Natural killer cell (primary cell): ENCODE data around the gene NONO. TPM values are rescaled to one million over a fixed set of nuclear protein-coding genes. Genes with fewer than 3 reads are reported as not detected.
"Not testable (repeated sequence)": the region's sequence is repeated elsewhere in the genome, so short reads cannot be mapped to it uniquely, and the experiment has no call there.

Experiments
- ATAC-seq, 3 donors: fragments of 150-1000 bp in 2 of 3; fragments of 200-7000 bp in 1 of 3; cut with Tn5 transposase; 1 replicate in 1 of 3; 2 replicates in 2 of 3; pipeline ENCODE4 v1.10.0; 2021; ENCODE audit warnings: mild to moderate bottlenecking in 2 of 3, moderate library complexity in 2 of 3
- DNase-seq, 2 donors: peaks; one replicate each; pipeline versions ENCODE4 v3.0.0 to v3.0.0-alpha.2; 2013 to 2021; ENCODE audit warnings: mixed read lengths in 1 of 2
- H3K27ac ChIP-seq: one replicate; pipeline ENCODE4 v1.5.1; 2013; ENCODE audit warnings: mild to moderate bottlenecking, low read length
- H3K27me3 ChIP-seq: one replicate; pipeline ENCODE4 v1.6.1; 2013; ENCODE audit warnings: low read length; ENCODE audit not compliant: control insufficient read depth, insufficient read depth
- H3K36me3 ChIP-seq: one replicate; pipeline ENCODE4 v1.6.1; 2013; ENCODE audit warnings: low read length; ENCODE audit not compliant: control insufficient read depth, insufficient read depth
- H3K4me1 ChIP-seq: one replicate; pipeline ENCODE4 v1.6.1; 2013; ENCODE audit warnings: low read length; ENCODE audit not compliant: control insufficient read depth, insufficient read depth
- H3K4me3 ChIP-seq: one replicate; pipeline ENCODE4 v1.5.1; 2013; ENCODE audit warnings: low read length
- H3K9me3 ChIP-seq: one replicate; pipeline ENCODE4 v1.6.1; 2013; ENCODE audit warnings: low read length; ENCODE audit not compliant: control insufficient read depth, insufficient read depth
- H3K27ac Mint-ChIP-seq, 2 donors: one replicate each; pipeline ENCODE4 v1.8.0; 2022; ENCODE audit warnings: mild to moderate bottlenecking in 2 of 2, mixed read lengths in 2 of 2, moderate library complexity in 1 of 2
- H3K27me3 Mint-ChIP-seq, 2 donors: one replicate each; pipeline ENCODE4 v1.8.0; 2022; ENCODE audit warnings: low read depth in 2 of 2, mixed read lengths in 2 of 2
- H3K36me3 Mint-ChIP-seq: one replicate; pipeline ENCODE4 v1.8.0; 2022; ENCODE audit warnings: mixed read lengths
- H3K4me1 Mint-ChIP-seq, 2 donors: one replicate each; pipeline ENCODE4 v1.8.0; 2022; ENCODE audit warnings: mixed read lengths in 2 of 2
- H3K4me3 Mint-ChIP-seq: one replicate; pipeline ENCODE4 v1.8.0; 2022; ENCODE audit warnings: mild to moderate bottlenecking, moderate library complexity, mixed read lengths
- H3K9me3 Mint-ChIP-seq, 2 donors: one replicate each; pipeline ENCODE4 v1.8.0; 2022; ENCODE audit warnings: mixed read lengths in 2 of 2
- WGBS: methylation state at CpG from one replicate; pipeline ENCODE4 v1.1.7; 2013; ENCODE audit warnings: missing lambda C conversion rate; ENCODE audit not compliant: insufficient coverage; 5-methylcytosine and 5-hydroxymethylcytosine counted together
- intact Hi-C: fragments of 100-400 bp; cut with micrococcal nuclease; formaldehyde crosslinking; loops from one replicate; pipeline ENCODE4 v1.14.2; 2022
- total RNA-seq, 4 donors: library from RNA; stranded (reverse); fragments of 120-200 nt in 1 of 4; gene quantifications; one replicate each; pipeline versions ENCODE4 v1.2.3 to v1.2.4, GENCODE V29; 2013 to 2022
- TF ChIP-seq, protein P1 (sequence below): fragments of 200-600 bp; IDR thresholded peaks from one replicate; pipeline ENCODE4 v1.8.0; 2022; ENCODE audit warnings: antibody characterized with exemption

Gene NONO
- total RNA-seq, 3 donors from 2014 or later (not counting 1 experiment from before 2014, with no cell fraction given): 370 to 454 (median 439) TPM

DNA sequence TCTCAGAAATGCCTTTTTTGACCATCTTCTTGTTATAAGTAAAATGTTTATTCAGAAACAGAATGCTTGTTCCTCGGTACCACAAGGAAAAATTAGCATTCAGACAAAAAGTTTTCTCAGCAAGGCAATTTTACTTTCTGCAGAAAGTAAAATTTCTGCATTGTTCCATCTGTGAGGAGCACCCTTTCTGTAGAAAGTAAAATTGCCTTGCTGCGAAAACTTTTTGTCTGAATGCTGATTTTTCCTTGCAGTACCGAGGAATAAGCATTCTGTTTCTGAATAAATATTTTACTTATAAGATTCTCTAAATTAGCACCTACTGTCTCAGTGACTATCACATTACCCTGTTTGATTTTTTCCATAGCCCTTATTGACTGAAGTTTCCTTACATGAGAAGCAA, 43.0 kb downstream of the NONO start:
- Histone ChIP-seq H3K9me3 (peaks cover 5% of the 10 kb centered on the region), H3K4me3 (no peak overlapping the region), H3K27ac (no peak overlapping the region), H3K27me3 (no peaks in the 10 kb centered on the region), H3K4me1 (no peaks in the 10 kb centered on the region), H3K36me3 (no peaks in the 10 kb centered on the region)
- Mint-ChIP-seq H3K4me1 (no peaks in the 10 kb centered on the region), H3K4me3 (no peak overlapping the region), H3K27ac (no peak overlapping the region), H3K27me3 (no peaks in the 10 kb centered on the region), H3K9me3 (no peaks in the 10 kb centered on the region), H3K36me3 (peaks cover 7% of the 10 kb centered on the region)
- DNase-seq: no peak
- 100% methylated on average over 1 of the region's 3 CpGs for WGBS
- intact Hi-C loops: no loop called here
- TF ChIP-seq, protein P1, sequence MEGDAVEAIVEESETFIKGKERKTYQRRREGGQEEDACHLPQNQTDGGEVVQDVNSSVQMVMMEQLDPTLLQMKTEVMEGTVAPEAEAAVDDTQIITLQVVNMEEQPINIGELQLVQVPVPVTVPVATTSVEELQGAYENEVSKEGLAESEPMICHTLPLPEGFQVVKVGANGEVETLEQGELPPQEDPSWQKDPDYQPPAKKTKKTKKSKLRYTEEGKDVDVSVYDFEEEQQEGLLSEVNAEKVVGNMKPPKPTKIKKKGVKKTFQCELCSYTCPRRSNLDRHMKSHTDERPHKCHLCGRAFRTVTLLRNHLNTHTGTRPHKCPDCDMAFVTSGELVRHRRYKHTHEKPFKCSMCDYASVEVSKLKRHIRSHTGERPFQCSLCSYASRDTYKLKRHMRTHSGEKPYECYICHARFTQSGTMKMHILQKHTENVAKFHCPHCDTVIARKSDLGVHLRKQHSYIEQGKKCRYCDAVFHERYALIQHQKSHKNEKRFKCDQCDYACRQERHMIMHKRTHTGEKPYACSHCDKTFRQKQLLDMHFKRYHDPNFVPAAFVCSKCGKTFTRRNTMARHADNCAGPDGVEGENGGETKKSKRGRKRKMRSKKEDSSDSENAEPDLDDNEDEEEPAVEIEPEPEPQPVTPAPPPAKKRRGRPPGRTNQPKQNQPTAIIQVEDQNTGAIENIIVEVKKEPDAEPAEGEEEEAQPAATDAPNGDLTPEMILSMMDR: no peak
- no peak for ATAC-seq

DNA sequence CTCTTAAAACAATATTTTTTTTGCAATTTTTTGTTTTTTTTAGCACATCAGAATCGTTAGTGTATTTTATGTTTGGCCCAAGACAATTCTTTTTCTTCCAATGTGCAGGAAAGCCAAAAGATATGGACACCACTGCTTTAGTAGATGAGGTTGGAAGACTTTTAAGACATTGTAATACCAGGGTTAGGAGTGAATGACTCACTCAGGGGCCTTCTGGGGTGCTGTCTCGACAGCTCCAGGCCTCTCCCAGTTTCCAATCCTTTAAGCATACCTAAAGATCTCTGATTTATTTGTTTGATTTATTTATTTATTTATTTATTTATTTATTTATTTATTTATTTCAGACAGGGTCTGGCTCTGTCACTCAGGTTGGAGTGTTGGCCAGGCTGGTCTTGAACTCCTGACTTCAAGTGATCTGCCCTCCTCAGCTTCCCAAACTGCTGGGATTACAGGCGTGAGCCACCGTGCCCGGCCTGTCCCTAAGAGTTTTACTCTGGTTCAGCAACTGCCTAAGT, 65.8 kb downstream of the NONO start:
- H3K27me3 Mint-ChIP-seq, H3K4me1 ChIP-seq, H3K36me3 ChIP-seq, H3K36me3 Mint-ChIP-seq, H3K4me1 Mint-ChIP-seq, H3K4me3 ChIP-seq, H3K27ac Mint-ChIP-seq, intact Hi-C loops, H3K4me3 Mint-ChIP-seq, H3K9me3 ChIP-seq, ATAC-seq, H3K27ac ChIP-seq, H3K9me3 Mint-ChIP-seq, DNase-seq, H3K27me3 ChIP-seq: not testable (repeated sequence)
- WGBS: no CpG with 5 or more reads among the region's 5 CpGs

DNA sequence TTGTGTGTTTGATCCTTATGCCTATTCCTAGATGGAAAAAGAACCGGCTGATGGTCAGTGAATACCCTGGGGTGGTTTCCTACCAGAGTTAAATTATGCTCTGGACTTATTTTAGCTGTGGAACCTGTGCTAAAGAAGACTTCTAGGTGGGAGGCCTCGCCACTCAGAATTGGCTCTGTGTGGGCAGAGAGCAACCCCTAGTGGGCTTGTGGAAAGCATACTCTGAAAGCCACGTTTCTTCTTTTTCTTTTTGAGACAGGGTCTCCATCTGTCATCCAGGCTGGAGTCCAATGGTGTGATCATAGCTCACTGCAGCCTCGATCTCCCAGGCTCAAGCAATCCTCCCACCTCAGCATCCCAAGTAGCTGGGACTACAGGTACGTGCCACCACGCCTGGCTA, 66.4 kb downstream of the NONO start:
- H3K27ac Mint-ChIP-seq, H3K9me3 ChIP-seq, H3K4me1 Mint-ChIP-seq, H3K4me1 ChIP-seq, H3K36me3 Mint-ChIP-seq, H3K4me3 ChIP-seq, H3K36me3 ChIP-seq, H3K4me3 Mint-ChIP-seq, H3K9me3 Mint-ChIP-seq, ATAC-seq, DNase-seq, H3K27ac ChIP-seq, intact Hi-C loops, H3K27me3 Mint-ChIP-seq, H3K27me3 ChIP-seq: not testable (repeated sequence)
- no CpG with 5 or more reads among the region's 6 CpGs for WGBS

Other genes with a start within 250 kb of the NONO start
- gene SNX12, start 215.3 kb upstream of the NONO start, total RNA-seq: 10 to 100 TPM; 36.0 to 40.1 (median 38.6) TPM
- 10 to 100 TPM; 47.3 to 57.2 (median 51.2) TPM for gene FOXO4, start 187.8 kb upstream of the NONO start, total RNA-seq
- gene CXorf65, start 176.9 kb upstream of the NONO start, total RNA-seq: 100 to 1,000 TPM in 1 of 3 donors, 10 to 100 TPM in 2; 55.8 to 117 (median 92.8) TPM
- 100 to 1,000 TPM; 506 to 577 (median 550) TPM for gene IL2RG, start 172.1 kb upstream of the NONO start, total RNA-seq
- gene MED12, start 165.0 kb upstream of the NONO start, total RNA-seq: 100 to 1,000 TPM; 111 to 156 (median 115) TPM
- 1 to 10 TPM; 4.0 to 4.3 (median 4.0) TPM for gene NLGN3, start 138.8 kb upstream of the NONO start, total RNA-seq
- not detected for gene GJB1, start 60.4 kb upstream of the NONO start, total RNA-seq
- 10 to 100 TPM; 18.0 to 21.0 (median 20.4) TPM for gene ZMYM3, start 29.5 kb upstream of the NONO start, total RNA-seq
- 1 to 10 TPM; 2.2 to 3.0 (median 2.4) TPM for gene ITGB1BP2, start 18.1 kb downstream of the NONO start, total RNA-seq
- gene TAF1, start 82.7 kb downstream of the NONO start, total RNA-seq: 10 to 100 TPM; 89.5 to 94.5 (median 94.2) TPM
- gene OGT, start 249.5 kb downstream of the NONO start, total RNA-seq: 100 to 1,000 TPM; 489 to 721 (median 542) TPM